Activated CD8-positive, alpha-beta T cell treated with anti-CD3 and anti-CD28 coated beads for 36 hours (primary cell): ENCODE results near the gene MED15. TPM values are rescaled to one million over a fixed set of nuclear protein-coding genes. Genes with fewer than 3 reads are reported as not detected.

Source experiments
- ATAC-seq: fragments of 200-7000 bp; cut with Tn5 transposase; one replicate; pipeline ENCODE4 v1.10.0; 2021; ENCODE audit warnings: mild to moderate bottlenecking, moderate library complexity
- CTCF ChIA-PET: fragments of 350-600 bp; sonication (Branson Sonifier 250); formaldehyde crosslinking; loops from one replicate; lab custom pipeline; 2021; ENCODE audit warnings: antibody characterized with exemption; lab: Charles Lee
- POLR2A ChIA-PET: fragments of 350-600 bp; sonication (Branson Sonifier 250); formaldehyde crosslinking; loops from one replicate; lab custom pipeline; 2021; ENCODE audit warnings: antibody characterized with exemption; lab: Charles Lee
- DNase-seq: peaks from one replicate; pipeline ENCODE4 v3.0.0-alpha.2; 2020
- H3K27ac Mint-ChIP-seq: one replicate; pipeline ENCODE4 v1.8.0; 2021; ENCODE audit warnings: mild to moderate bottlenecking, mixed read lengths
- H3K27me3 Mint-ChIP-seq: one replicate; pipeline ENCODE4 v1.8.0; 2021; ENCODE audit warnings: mixed read lengths
- H3K36me3 Mint-ChIP-seq: one replicate; pipeline ENCODE4 v1.8.0; 2021; ENCODE audit warnings: low read depth, mixed read lengths
- H3K4me1 Mint-ChIP-seq: one replicate; pipeline ENCODE4 v1.8.0; 2021; ENCODE audit warnings: low read depth, mixed read lengths
- H3K4me3 Mint-ChIP-seq: one replicate; pipeline ENCODE4 v1.8.0; 2021; ENCODE audit warnings: mild to moderate bottlenecking, moderate library complexity, mixed read lengths
- H3K9me3 Mint-ChIP-seq: one replicate; pipeline ENCODE4 v1.8.0; 2021; ENCODE audit warnings: mixed read lengths
- intact Hi-C: fragments of 100-400 bp; cut with micrococcal nuclease; formaldehyde crosslinking; loops from one replicate; pipeline ENCODE4 v1.10.0; 2022
- total RNA-seq, 2 experiments: library from RNA; stranded (reverse); gene quantifications; one replicate each; pipeline ENCODE4 v1.2.3, GENCODE V29; 2021
- TF ChIP-seq, protein P1 (sequence below): fragments of 200-600 bp; IDR thresholded peaks from one replicate; pipeline ENCODE4 v1.8.0; 2022; ENCODE audit warnings: antibody characterized with exemption, mild to moderate bottlenecking

The MED15 gene
- total RNA-seq, 2 experiments from 2014 or later = 110 to 118 TPM

DNA sequence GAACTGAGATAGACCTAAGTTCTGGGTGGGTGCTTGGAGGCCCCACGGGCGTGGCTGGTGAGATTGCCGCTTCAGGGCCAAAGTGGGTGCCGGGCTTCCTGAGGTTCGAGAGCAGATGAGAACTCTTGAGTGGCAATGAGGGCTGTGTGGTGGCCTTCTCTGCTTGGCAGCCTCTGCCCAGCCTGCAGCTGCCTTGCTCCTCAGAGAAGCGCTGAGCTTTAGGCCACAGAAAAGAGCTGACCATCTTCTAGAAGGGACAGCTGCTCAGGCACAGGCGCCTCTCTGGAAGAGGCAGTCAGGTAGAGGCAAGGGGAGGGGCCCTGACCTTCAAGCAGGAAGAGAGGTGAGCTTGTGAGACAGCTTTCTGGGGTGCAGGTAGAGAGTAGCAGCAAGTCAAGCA lies 72.8 kb downstream of the MED15 start:
- no peak for ATAC-seq
- no peak for DNase-seq
- no peaks in the 10 kb centered on the region for H3K27me3 Mint-ChIP-seq
- H3K36me3 Mint-ChIP-seq = peaks cover 15% of the 10 kb centered on the region
- no peaks in the 10 kb centered on the region for H3K9me3 Mint-ChIP-seq
- no peak overlapping the region for H3K4me3 Mint-ChIP-seq
- H3K27ac Mint-ChIP-seq = no peak overlapping the region
- CTCF ChIA-PET = interaction anchor here (1.4 kb wide), 2 partner anchors 9 to 16 kb away, joined by 4 to 5 read pairs; no protein-coding TSS in a partner anchor
- POLR2A ChIA-PET = interaction anchor here (1.1 kb wide), 1 partner anchor 29 kb away, joined by 3 read pairs; no protein-coding TSS in a partner anchor
- TF ChIP-seq, protein P1, sequence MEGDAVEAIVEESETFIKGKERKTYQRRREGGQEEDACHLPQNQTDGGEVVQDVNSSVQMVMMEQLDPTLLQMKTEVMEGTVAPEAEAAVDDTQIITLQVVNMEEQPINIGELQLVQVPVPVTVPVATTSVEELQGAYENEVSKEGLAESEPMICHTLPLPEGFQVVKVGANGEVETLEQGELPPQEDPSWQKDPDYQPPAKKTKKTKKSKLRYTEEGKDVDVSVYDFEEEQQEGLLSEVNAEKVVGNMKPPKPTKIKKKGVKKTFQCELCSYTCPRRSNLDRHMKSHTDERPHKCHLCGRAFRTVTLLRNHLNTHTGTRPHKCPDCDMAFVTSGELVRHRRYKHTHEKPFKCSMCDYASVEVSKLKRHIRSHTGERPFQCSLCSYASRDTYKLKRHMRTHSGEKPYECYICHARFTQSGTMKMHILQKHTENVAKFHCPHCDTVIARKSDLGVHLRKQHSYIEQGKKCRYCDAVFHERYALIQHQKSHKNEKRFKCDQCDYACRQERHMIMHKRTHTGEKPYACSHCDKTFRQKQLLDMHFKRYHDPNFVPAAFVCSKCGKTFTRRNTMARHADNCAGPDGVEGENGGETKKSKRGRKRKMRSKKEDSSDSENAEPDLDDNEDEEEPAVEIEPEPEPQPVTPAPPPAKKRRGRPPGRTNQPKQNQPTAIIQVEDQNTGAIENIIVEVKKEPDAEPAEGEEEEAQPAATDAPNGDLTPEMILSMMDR = no peak
- intact Hi-C loops = no loop called here
- H3K4me1 Mint-ChIP-seq = peaks cover 29% of the 10 kb centered on the region

DNA sequence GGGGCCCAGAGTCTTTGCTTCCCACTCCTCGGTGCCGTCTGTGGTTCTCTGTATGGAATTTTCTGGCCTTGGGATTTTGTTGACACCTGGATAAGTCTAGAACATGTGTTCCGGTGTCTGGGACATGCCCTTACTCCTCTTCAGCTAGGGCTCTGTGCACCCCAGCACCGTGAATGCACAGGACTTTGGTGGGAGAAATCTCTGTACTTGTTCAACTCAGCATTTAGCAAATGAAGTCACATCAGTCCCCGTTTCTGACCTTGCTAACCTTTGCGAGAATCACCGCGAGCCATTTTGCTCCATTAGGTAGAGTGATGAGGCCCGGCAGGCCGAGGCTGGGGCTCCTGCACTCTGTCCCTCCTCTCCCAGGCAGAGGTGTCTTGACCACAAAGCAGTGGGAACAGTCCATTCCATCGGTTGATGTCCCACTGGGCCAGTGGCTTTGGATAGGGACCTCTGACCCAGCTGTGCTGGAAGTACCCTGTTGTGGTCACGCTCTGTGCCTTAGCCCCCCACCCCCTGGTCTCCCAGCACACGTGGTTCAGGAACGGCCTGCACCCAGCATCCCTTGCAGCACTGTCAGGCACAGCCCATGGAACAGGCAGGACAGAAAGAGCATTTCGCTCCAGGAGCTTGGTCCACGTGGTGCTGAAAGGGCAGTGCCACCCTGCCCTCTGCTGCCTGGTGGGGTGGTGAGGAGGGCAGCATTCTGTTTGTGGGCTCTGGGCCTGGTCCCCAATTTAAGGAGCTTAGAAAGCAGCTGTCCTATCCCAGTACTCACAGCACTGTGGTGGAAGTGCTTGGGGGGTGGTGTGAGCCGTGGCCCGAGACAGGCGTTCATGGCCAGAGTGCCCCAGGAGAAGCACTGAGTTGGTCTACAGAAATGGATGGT lies 73.4 kb downstream of the MED15 start:
- intact Hi-C loops = no loop called here
- Mint-ChIP-seq H3K9me3 (no peaks in the 10 kb centered on the region), H3K27me3 (no peaks in the 10 kb centered on the region), H3K4me1 (peaks cover 27% of the 10 kb centered on the region), H3K36me3 (peaks cover 13% of the 10 kb centered on the region), H3K4me3 (no peak overlapping the region), H3K27ac (no peak overlapping the region)
- TF ChIP-seq, protein P1 = no peak
- ATAC-seq (no peak), DNase-seq (no peak)
- CTCF ChIA-PET = interaction anchor here (1.4 kb wide), 1 partner anchor 10 kb away, joined by 4 read pairs; no protein-coding TSS in a partner anchor
- POLR2A ChIA-PET = interaction anchor here (0.6 kb wide), 1 partner anchor 9 kb away, joined by 4 read pairs; no protein-coding TSS in a partner anchor

DNA sequence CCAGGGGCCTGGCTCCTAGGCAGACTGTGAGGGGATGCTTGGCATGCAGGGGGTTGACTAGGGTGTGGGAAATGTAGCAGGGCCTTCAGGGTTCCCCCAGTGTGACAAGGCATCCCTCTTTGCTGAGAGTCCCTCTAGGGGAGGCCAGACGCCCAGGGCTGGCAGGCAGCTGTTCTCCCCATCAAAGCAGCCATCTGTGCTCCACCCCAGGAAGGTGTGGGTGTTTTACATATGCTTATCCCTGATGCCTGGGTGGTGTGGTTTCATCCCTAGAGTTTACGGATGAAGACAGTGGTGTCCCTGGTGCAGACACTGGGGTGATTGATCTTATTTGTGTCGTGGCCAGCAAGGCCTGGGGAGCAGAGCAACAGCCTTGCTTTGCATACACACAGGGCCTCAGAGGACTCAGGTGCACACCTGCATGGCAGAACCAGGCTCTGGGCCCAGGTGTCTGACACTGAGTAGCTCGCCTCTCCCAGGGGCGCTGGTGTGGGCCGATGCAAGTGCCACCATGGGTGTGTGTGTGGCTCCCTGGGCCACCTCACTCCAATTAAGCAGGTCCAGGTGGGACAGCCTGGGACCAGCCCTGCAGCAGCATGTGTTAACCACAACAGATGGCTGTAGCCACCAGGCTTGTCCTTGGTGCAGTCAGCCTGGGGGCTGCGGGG lies 74.2 kb downstream of the MED15 start:
- DNase-seq (no peak), ATAC-seq (peak; percentile 15)
- TF ChIP-seq, protein P1 = no peak
- peaks cover 10% of the 10 kb centered on the region for H3K36me3 Mint-ChIP-seq
- H3K9me3 Mint-ChIP-seq = no peaks in the 10 kb centered on the region
- CTCF ChIA-PET = no interaction called here
- H3K27me3 Mint-ChIP-seq = no peaks in the 10 kb centered on the region
- peaks cover 22% of the 10 kb centered on the region for H3K4me1 Mint-ChIP-seq
- H3K4me3 Mint-ChIP-seq = no peak overlapping the region
- POLR2A ChIA-PET = interaction anchor here (0.6 kb wide), 1 partner anchor 10 kb away, joined by 4 read pairs; no protein-coding TSS in a partner anchor
- intact Hi-C loops = no loop called here
- H3K27ac Mint-ChIP-seq = no peak overlapping the region

DNA sequence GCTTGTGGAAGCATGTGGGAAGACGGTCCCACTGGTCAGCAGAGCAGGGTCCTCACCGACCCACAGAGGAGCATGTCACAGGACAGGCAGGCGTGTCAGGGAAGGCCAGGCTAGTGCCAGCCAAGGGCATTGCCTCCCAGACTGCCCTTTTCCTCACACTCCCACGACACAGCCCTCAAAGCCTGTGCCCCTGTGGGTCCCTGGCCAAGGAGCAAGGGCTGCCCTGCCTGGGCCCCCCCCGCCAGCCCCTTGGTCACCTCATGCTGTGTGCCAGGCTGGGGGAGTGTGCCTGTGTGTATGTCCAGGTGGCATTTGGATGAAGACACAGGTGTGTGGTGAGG lies 74.7 kb downstream of the MED15 start:
- POLR2A ChIA-PET = no interaction called here
- Mint-ChIP-seq H3K27ac (no peak overlapping the region), H3K27me3 (no peaks in the 10 kb centered on the region), H3K4me3 (no peak overlapping the region), H3K36me3 (peaks cover 10% of the 10 kb centered on the region), H3K9me3 (no peaks in the 10 kb centered on the region), H3K4me1 (peaks cover 21% of the 10 kb centered on the region)
- CTCF ChIA-PET = interaction anchor here (0.8 kb wide), 1 partner anchor 22 kb away, joined by 3 read pairs; no protein-coding TSS in a partner anchor
- no peak for ATAC-seq
- intact Hi-C loops = no loop called here
- TF ChIP-seq, protein P1 = no peak
- no peak for DNase-seq
